ENCODE measurements around the gene ATXN7L1. TPM values are rescaled to one million over a fixed set of nuclear protein-coding genes. Genes with fewer than 3 reads are reported as not detected.
A peak's percentile ranks its signal among the peaks of the same experiment; 100 is the strongest.
"Not testable (repeated sequence)": the region's sequence is repeated elsewhere in the genome, so short reads cannot be mapped to it uniquely, and the experiment has no call there.

ATXN7L1 gene
- total RNA-seq, 1 donor from 2014 or later = 4.6 TPM

- DNase-seq (ENCODE audit: low read depth in 2 of 2) = no peak
Observed at GRCh38 chr7:105621617-105622016, 254.8 kb downstream of the ATXN7L1 start.

- DNase-seq (ENCODE audit: low read depth in 2 of 2) = no peak
Observed at GRCh38 chr7:105621176-105621575, 255.2 kb downstream of the ATXN7L1 start.

- no peak for DNase-seq (ENCODE audit: low read depth in 2 of 2)
Observed at GRCh38 chr7:105619590-105619989, 256.8 kb downstream of the ATXN7L1 start.

GRCh38 chr7:105618016-105618296, 258.4 kb downstream of the ATXN7L1 start:
- DNase-seq (ENCODE audit: low read depth in 2 of 2) = no peak

GRCh38 chr7:105617280-105618015, 259.0 kb downstream of the ATXN7L1 start:
- DNase-seq (ENCODE audit: low read depth in 2 of 2) = no peak

- DNase-seq (ENCODE audit: low read depth in 2 of 2) = no peak
Observed at GRCh38 chr7:105614341-105614840, 262.0 kb downstream of the ATXN7L1 start.

GRCh38 chr7:105613611-105614330, 262.6 kb downstream of the ATXN7L1 start:
- no peak for DNase-seq (ENCODE audit: low read depth in 2 of 2)

GRCh38 chr7:105612806-105613205, 263.6 kb downstream of the ATXN7L1 start:
- DNase-seq (ENCODE audit: low read depth in 2 of 2) = no peak

- peak in 1 of 2 donors; percentile 11 for DNase-seq (ENCODE audit: low read depth in 2 of 2)
Observed at GRCh38 chr7:105611856-105612775, 264.3 kb downstream of the ATXN7L1 start.

GRCh38 chr7:105610165-105610930, 266.1 kb downstream of the ATXN7L1 start:
- DNase-seq (ENCODE audit: low read depth in 2 of 2) = no peak

GRCh38 chr7:105602325-105603305, 273.8 kb downstream of the ATXN7L1 start:
- no peak for DNase-seq (ENCODE audit: low read depth in 2 of 2)

- no peak for DNase-seq (ENCODE audit: low read depth in 2 of 2)
Observed at GRCh38 chr7:105600720-105601550, 275.5 kb downstream of the ATXN7L1 start.

- DNase-seq (ENCODE audit: low read depth in 2 of 2) = no peak
Observed at GRCh38 chr7:105599551-105599950, 276.8 kb downstream of the ATXN7L1 start.

GRCh38 chr7:105599080-105599479, 277.3 kb downstream of the ATXN7L1 start:
- not testable (repeated sequence) for DNase-seq (ENCODE audit: low read depth in 2 of 2)

- no peak for DNase-seq (ENCODE audit: low read depth in 2 of 2)
Observed at GRCh38 chr7:105596866-105597265, 279.5 kb downstream of the ATXN7L1 start.

- no peak for DNase-seq (ENCODE audit: low read depth in 2 of 2)
Observed at GRCh38 chr7:105594034-105594433, 282.4 kb downstream of the ATXN7L1 start.

GRCh38 chr7:105591522-105591921, 284.9 kb downstream of the ATXN7L1 start:
- DNase-seq (ENCODE audit: low read depth in 2 of 2) = peak; percentile 14 to 36

GRCh38 chr7:105590793-105591192, 285.6 kb downstream of the ATXN7L1 start:
- no peak for DNase-seq (ENCODE audit: low read depth in 2 of 2)
